Neural progenitor cell (in vitro differentiated cells): ENCODE data around the gene PCSK5. TPM values are rescaled to one million over a fixed set of nuclear protein-coding genes. Genes with fewer than 3 reads are reported as not detected.

Source experiments
- DNase-seq: peaks from one replicate; pipeline ENCODE4 v3.0.0-alpha.2; 2016; ENCODE audit warnings: low spot score
- H2AFZ ChIP-seq: fragments of 200-600 bp; sonication (generic); replicated peaks from 2 replicates; pipeline ENCODE4 v1.6.1; 2016; ENCODE audit warnings: antibody characterized with exemption
- H3F3A ChIP-seq: fragments of 200-600 bp; sonication (generic); 2 replicates; pipeline ENCODE4 v1.6.1; 2016; ENCODE audit warnings: antibody characterized with exemption, low read depth
- H3K27ac ChIP-seq: fragments of 200-600 bp; sonication (generic); 2 replicates; pipeline ENCODE4 v1.5.1; 2016; ENCODE audit warnings: mild to moderate bottlenecking
- H3K27me3 ChIP-seq: fragments of 200-600 bp; sonication (generic); 2 replicates; pipeline ENCODE4 v1.6.1; 2016; ENCODE audit warnings: mild to moderate bottlenecking, moderate library complexity
- H3K36me3 ChIP-seq: fragments of 200-600 bp; sonication (generic); 2 replicates; pipeline ENCODE4 v1.5.1; 2016
- H3K4me1 ChIP-seq: fragments of 200-600 bp; sonication (generic); 2 replicates; pipeline ENCODE4 v1.6.1; 2016; ENCODE audit warnings: mixed run types
- H3K4me2 ChIP-seq: fragments of 200-600 bp; sonication (generic); 2 replicates; pipeline ENCODE4 v1.6.1; 2016
- H3K4me3 ChIP-seq: fragments of 200-600 bp; sonication (generic); 2 replicates; pipeline ENCODE4 v1.5.1; 2016
- H3K79me2 ChIP-seq: fragments of 200-600 bp; sonication (generic); 2 replicates; pipeline ENCODE4 v1.6.1; 2016; ENCODE audit warnings: low read depth
- H3K9ac ChIP-seq: fragments of 200-600 bp; sonication (generic); 2 replicates; pipeline ENCODE4 v1.6.1; 2016
- H3K9me3 ChIP-seq: fragments of 200-600 bp; sonication (generic); 2 replicates; pipeline ENCODE4 v1.5.1; 2016; ENCODE audit warnings: low read depth
- H4K20me1 ChIP-seq: fragments of 200-600 bp; sonication (generic); 2 replicates; pipeline ENCODE4 v1.6.1; 2016; ENCODE audit warnings: low read depth
- H3K27ac Mint-ChIP-seq: 3 replicates; pipeline ENCODE4 v1.8.0; 2021; ENCODE audit warnings: mixed read lengths
- H3K27me3 Mint-ChIP-seq: 2 replicates; pipeline ENCODE4 v1.8.0; 2022; ENCODE audit warnings: low read depth, mild to moderate bottlenecking, inconsistent platforms, moderate library complexity, mixed read lengths; ENCODE audit not compliant: insufficient read depth
- H3K36me3 Mint-ChIP-seq: 3 replicates; pipeline ENCODE4 v1.8.0; 2021; ENCODE audit warnings: mixed read lengths
- H3K4me1 Mint-ChIP-seq: 3 replicates; pipeline ENCODE4 v1.8.0; 2021; ENCODE audit warnings: mixed read lengths
- H3K4me3 Mint-ChIP-seq: 3 replicates; pipeline ENCODE4 v1.8.0; 2021; ENCODE audit warnings: mild to moderate bottlenecking, moderate library complexity, mixed read lengths
- H3K9me3 Mint-ChIP-seq: 3 replicates; pipeline ENCODE4 v1.8.0; 2020; ENCODE audit warnings: mixed read lengths
- CTCF ChIP-seq: fragments of 200-600 bp; sonication (generic); IDR thresholded peaks from 2 replicates; pipeline ENCODE4 v1.5.1; 2017; ENCODE audit warnings: antibody characterized with exemption, mild to moderate bottlenecking
- EZH2 ChIP-seq: fragments of 200-600 bp; sonication (generic); IDR thresholded peaks from 2 replicates; pipeline ENCODE4 v1.6.1; 2017; ENCODE audit warnings: antibody characterized with exemption, mild to moderate bottlenecking, moderate library complexity
- EZH2phosphoT487 ChIP-seq: fragments of 200-600 bp; sonication (generic); IDR thresholded peaks from 2 replicates; pipeline ENCODE4 v1.6.1; 2017; ENCODE audit warnings: antibody characterized with exemption
- total RNA-seq: library from RNA; depleted of rRNA; stranded (reverse); fragments of >200 nt; gene quantifications from 2 replicates; pipeline ENCODE4 v1.2.3, GENCODE V29; 2015; ENCODE audit warnings: low replicate concordance

The PCSK5 gene
- total RNA-seq, 1 donor from 2014 or later = 23.4 TPM

GRCh38 chr9:76101491-76101890 lies 211.0 kb downstream of the PCSK5 start:
- H3K27me3 Mint-ChIP-seq = peaks cover 2% of the 10 kb centered on the region
- H3K36me3 Mint-ChIP-seq = peaks cover 19% of the 10 kb centered on the region
- Histone ChIP-seq H3K4me1 (no peaks in the 10 kb centered on the region), H2AFZ (no peak overlapping the region), H3K36me3 (no peaks in the 10 kb centered on the region), H3K79me2 (no peaks in the 10 kb centered on the region), H3K27me3 (no peaks in the 10 kb centered on the region), H3K4me2 (no peak overlapping the region), H3K27ac (no peak overlapping the region), H3K9ac (no peak overlapping the region), H3K4me3 (no peak overlapping the region), H3F3A (no peaks in the 10 kb centered on the region), H4K20me1 (no peaks in the 10 kb centered on the region), H3K9me3 (no peaks in the 10 kb centered on the region)
- H3K4me3 Mint-ChIP-seq = no peak overlapping the region
- no peak for DNase-seq
- no peak overlapping the region for H3K27ac Mint-ChIP-seq
- no peaks in the 10 kb centered on the region for H3K9me3 Mint-ChIP-seq
- TF ChIP-seq EZH2 (no peak), CTCF (no peak), EZH2phosphoT487 (no peak)
- H3K4me1 Mint-ChIP-seq = peaks cover 6% of the 10 kb centered on the region

- Histone ChIP-seq H4K20me1 (no peaks in the 10 kb centered on the region), H3K9me3 (no peaks in the 10 kb centered on the region), H3K27ac (no peak overlapping the region), H3K4me2 (no peak overlapping the region), H2AFZ (no peak overlapping the region), H3K9ac (no peak overlapping the region), H3K36me3 (no peaks in the 10 kb centered on the region), H3K79me2 (no peaks in the 10 kb centered on the region), H3F3A (no peaks in the 10 kb centered on the region), H3K27me3 (no peaks in the 10 kb centered on the region), H3K4me3 (no peak overlapping the region), H3K4me1 (no peaks in the 10 kb centered on the region)
- no peak overlapping the region for H3K27ac Mint-ChIP-seq
- H3K9me3 Mint-ChIP-seq = no peaks in the 10 kb centered on the region
- peaks cover 6% of the 10 kb centered on the region for H3K4me1 Mint-ChIP-seq
- H3K4me3 Mint-ChIP-seq = no peak overlapping the region
- peaks cover 19% of the 10 kb centered on the region for H3K36me3 Mint-ChIP-seq
- no peak for DNase-seq
- no peak for TF ChIP-seq CTCF
- no peak for TF ChIP-seq EZH2
- TF ChIP-seq EZH2phosphoT487 = no peak
- peaks cover 2% of the 10 kb centered on the region for H3K27me3 Mint-ChIP-seq
Measured at GRCh38 chr9:76101947-76102346, 211.5 kb downstream of the PCSK5 start.

DNA sequence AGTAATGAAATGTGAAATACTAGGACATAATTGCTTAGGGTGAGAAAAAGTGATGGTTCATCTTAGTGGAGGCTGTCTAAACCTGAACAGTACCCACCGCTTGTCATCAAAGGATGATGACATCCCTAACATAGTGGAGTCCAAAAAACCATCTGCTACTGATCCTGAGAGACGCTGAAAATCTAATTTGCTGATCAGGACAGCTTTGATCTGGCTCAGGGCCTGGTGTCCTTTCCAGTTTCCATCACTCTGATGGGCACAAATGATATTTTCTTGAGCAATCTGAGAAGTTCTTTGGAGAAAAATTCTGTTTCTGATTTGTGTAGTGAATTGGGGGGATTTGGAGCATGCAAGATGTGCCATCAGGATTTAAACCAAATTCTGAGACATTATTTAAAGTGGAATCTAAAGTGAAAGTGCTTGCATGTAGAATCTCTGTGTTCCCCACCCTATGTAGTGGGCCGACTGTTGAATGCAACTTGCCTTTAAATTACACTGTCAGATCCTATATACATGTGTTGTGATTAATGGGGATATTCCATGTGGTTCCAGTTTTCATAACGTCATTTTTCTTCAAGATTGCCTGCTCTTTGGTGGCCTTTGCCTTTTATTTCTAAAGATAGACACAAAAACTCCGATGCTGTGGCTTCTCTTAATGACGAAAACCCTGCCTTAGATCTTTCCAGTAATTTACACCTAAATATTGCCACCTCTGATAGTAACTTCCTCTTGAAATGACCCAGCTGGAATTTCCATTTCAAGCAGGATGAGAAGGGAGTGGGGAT lies 213.2 kb downstream of the PCSK5 start:
- Mint-ChIP-seq H3K27me3 (peaks cover 3% of the 10 kb centered on the region), H3K27ac (no peak overlapping the region), H3K4me3 (no peak overlapping the region), H3K9me3 (no peaks in the 10 kb centered on the region), H3K36me3 (peaks cover 19% of the 10 kb centered on the region), H3K4me1 (peaks cover 6% of the 10 kb centered on the region)
- Histone ChIP-seq H3K4me2 (no peak overlapping the region), H3F3A (no peaks in the 10 kb centered on the region), H2AFZ (no peak overlapping the region), H3K27ac (no peak overlapping the region), H3K27me3 (no peaks in the 10 kb centered on the region), H3K79me2 (no peaks in the 10 kb centered on the region), H3K36me3 (no peaks in the 10 kb centered on the region), H3K9me3 (no peaks in the 10 kb centered on the region), H3K4me3 (no peak overlapping the region), H3K9ac (no peak overlapping the region), H3K4me1 (no peaks in the 10 kb centered on the region), H4K20me1 (no peaks in the 10 kb centered on the region)
- no peak for DNase-seq
- TF ChIP-seq CTCF (no peak), EZH2phosphoT487 (no peak), EZH2 (no peak)
